Measurements from ENCODE around the gene GABRG3.
"Not testable (repeated sequence)": the region's sequence is repeated elsewhere in the genome, so short reads cannot be mapped to it uniquely, and the experiment has no call there.

GABRG3 gene

GRCh38 chr15:26996250-26996649 lies 25.3 kb downstream of the GABRG3 start:
- DNase-seq (ENCODE audit: low read depth): no peak

- DNase-seq (ENCODE audit: low read depth): not testable (repeated sequence)
Measured at GRCh38 chr15:27003003-27003402, 32.0 kb downstream of the GABRG3 start.

- DNase-seq (ENCODE audit: low read depth): not testable (repeated sequence)
Measured at GRCh38 chr15:27004226-27004625, 33.2 kb downstream of the GABRG3 start.

GRCh38 chr15:27017168-27017809 lies 46.3 kb downstream of the GABRG3 start:
- peak; percentile 8 for DNase-seq (ENCODE audit: low read depth)

GRCh38 chr15:27019687-27020086 lies 48.7 kb downstream of the GABRG3 start:
- DNase-seq (ENCODE audit: low read depth): no peak

GRCh38 chr15:27025481-27025966 lies 54.5 kb downstream of the GABRG3 start:
- DNase-seq (ENCODE audit: low read depth): no peak

GRCh38 chr15:27027229-27027628 lies 56.2 kb downstream of the GABRG3 start:
- no peak for DNase-seq (ENCODE audit: low read depth)

GRCh38 chr15:27028858-27029477 lies 58.0 kb downstream of the GABRG3 start:
- DNase-seq (ENCODE audit: low read depth): no peak

GRCh38 chr15:27036210-27036609 lies 65.2 kb downstream of the GABRG3 start:
- no peak for DNase-seq (ENCODE audit: low read depth)

- DNase-seq (ENCODE audit: low read depth): no peak
Measured at GRCh38 chr15:27037501-27037900, 66.5 kb downstream of the GABRG3 start.

- DNase-seq (ENCODE audit: low read depth): no peak
Measured at GRCh38 chr15:27039152-27039551, 68.2 kb downstream of the GABRG3 start.

- DNase-seq (ENCODE audit: low read depth): no peak
Measured at GRCh38 chr15:27042230-27042629, 71.2 kb downstream of the GABRG3 start.

GRCh38 chr15:27042646-27043045 lies 71.7 kb downstream of the GABRG3 start:
- no peak for DNase-seq (ENCODE audit: low read depth)

GRCh38 chr15:27043770-27044169 lies 72.8 kb downstream of the GABRG3 start:
- DNase-seq (ENCODE audit: low read depth): no peak

- DNase-seq (ENCODE audit: low read depth): no peak
Measured at GRCh38 chr15:27045796-27046195, 74.8 kb downstream of the GABRG3 start.

GRCh38 chr15:27046880-27047279 lies 75.9 kb downstream of the GABRG3 start:
- DNase-seq (ENCODE audit: low read depth): no peak

- DNase-seq (ENCODE audit: low read depth): no peak
Measured at GRCh38 chr15:27050163-27050562, 79.2 kb downstream of the GABRG3 start.

GRCh38 chr15:27054426-27054825 lies 83.4 kb downstream of the GABRG3 start:
- no peak for DNase-seq (ENCODE audit: low read depth)

- no peak for DNase-seq (ENCODE audit: low read depth)
Measured at GRCh38 chr15:27057904-27058645, 87.1 kb downstream of the GABRG3 start.

GRCh38 chr15:27058939-27059338 lies 88.0 kb downstream of the GABRG3 start:
- no peak for DNase-seq (ENCODE audit: low read depth)

- DNase-seq (ENCODE audit: low read depth): peak; percentile 4
Measured at GRCh38 chr15:27059610-27060202, 88.7 kb downstream of the GABRG3 start.

GRCh38 chr15:27061739-27062138 lies 90.8 kb downstream of the GABRG3 start:
- DNase-seq (ENCODE audit: low read depth): no peak

- no peak for DNase-seq (ENCODE audit: low read depth)
Measured at GRCh38 chr15:27062951-27063350, 92.0 kb downstream of the GABRG3 start.
